OCI-LY7 (cell line): ENCODE data around the gene LPIN1. TPM values are rescaled to one million over a fixed set of nuclear protein-coding genes. Genes with fewer than 3 reads are reported as not detected.

Source experiments
- BruUV-seq: library from RNA; stranded (reverse); fragments of 400-500 nt; replicated peaks from 2 replicates; lab custom pipeline; 2021; lab: Mats Ljungman, UMichigan
- CTCF ChIA-PET: fragments of 300-600 bp; sonication (Branson Sonifier 250); formaldehyde crosslinking; loops from one replicate; lab custom pipeline; 2022; ENCODE audit warnings: antibody characterized with exemption; ENCODE audit not compliant: unreplicated experiment; lab: Charles Lee
- POLR2A ChIA-PET: fragments of 300-600 bp; sonication (Branson Sonifier 250); formaldehyde crosslinking; loops from one replicate; lab custom pipeline; 2022; ENCODE audit warnings: antibody characterized with exemption; lab: Charles Lee
- DNase-seq: peaks from one replicate; pipeline ENCODE4 v3.0.0-alpha.2; 2015; ENCODE audit warnings: low spot score
- H2AFZ ChIP-seq: fragments of 200-600 bp; sonication (generic), shearing (Covaris generic); 2 replicates; pipeline ENCODE4 v1.6.1; 2014; ENCODE audit warnings: mild to moderate bottlenecking, antibody characterized with exemption, low read length, moderate library complexity
- H3K27ac ChIP-seq: fragments of 200-600 bp; sonication (generic); 2 replicates; pipeline ENCODE4 v1.5.1; 2014; ENCODE audit warnings: mixed run types, low read depth, mild to moderate bottlenecking, moderate library complexity, low read length, inconsistent platforms; ENCODE audit not compliant: poor library complexity, severe bottlenecking
- H3K36me3 ChIP-seq: fragments of 200-600 bp; sonication (generic); 2 replicates; pipeline ENCODE4 v1.6.1; 2014; ENCODE audit warnings: mild to moderate bottlenecking, antibody characterized with exemption, low read length, moderate library complexity, mixed read lengths; ENCODE audit not compliant: insufficient read depth
- H3K4me1 ChIP-seq: fragments of 200-600 bp; sonication (generic); 2 replicates; pipeline ENCODE4 v1.5.1; 2014; ENCODE audit warnings: mild to moderate bottlenecking, low read length; ENCODE audit not compliant: insufficient read depth, poor library complexity, severe bottlenecking
- H3K4me2 ChIP-seq: fragments of 200-600 bp; sonication (generic); 2 replicates; pipeline ENCODE4 v1.6.1; 2014; ENCODE audit warnings: mild to moderate bottlenecking, low read length
- H3K4me3 ChIP-seq: fragments of 200-600 bp; sonication (generic); 2 replicates; pipeline ENCODE4 v1.5.1; 2014; ENCODE audit warnings: mild to moderate bottlenecking, low read depth, low read length; ENCODE audit not compliant: poor library complexity, severe bottlenecking
- H3K79me2 ChIP-seq: fragments of 200-600 bp; sonication (generic); 2 replicates; pipeline ENCODE4 v1.6.1; 2016; ENCODE audit warnings: low read depth, mild to moderate bottlenecking, low read length, moderate library complexity, mixed read lengths; ENCODE audit not compliant: insufficient read depth
- H3K9me2 ChIP-seq: fragments of 200-600 bp; sonication (generic); 2 replicates; pipeline ENCODE4 v1.6.1; 2016; ENCODE audit warnings: mild to moderate bottlenecking, low read length, mixed read lengths; ENCODE audit not compliant: insufficient read depth
- H3K9me3 ChIP-seq: fragments of 200-600 bp; sonication (generic); 2 replicates; pipeline ENCODE4 v1.6.1; 2014; ENCODE audit warnings: mild to moderate bottlenecking, mixed run types, low read length, mixed read lengths
- H4K20me1 ChIP-seq: fragments of 200-600 bp; sonication (generic); 2 replicates; pipeline ENCODE4 v1.6.1; 2014; ENCODE audit warnings: mild to moderate bottlenecking, antibody characterized with exemption, low read length, moderate library complexity, mixed read lengths; ENCODE audit not compliant: insufficient read depth
- EZH2phosphoT487 ChIP-seq: fragments of 200-600 bp; sonication (generic); IDR thresholded peaks from 2 replicates; pipeline ENCODE4 v1.6.1; 2018; ENCODE audit warnings: low read depth, borderline replicate concordance, mild to moderate bottlenecking, mixed run types, antibody characterized with exemption, low read length, moderate library complexity, mixed read lengths
- intact Hi-C: fragments of 100-400 bp; cut with micrococcal nuclease; formaldehyde crosslinking; loops from one replicate; pipeline ENCODE4 v1.10.0; 2022; ENCODE audit not compliant: unreplicated experiment
- total RNA-seq, 2 experiments: library from RNA; depleted of rRNA in 1 of 2; stranded (reverse); fragments of >200 nt in 1 of 2; shearing (Covaris generic) in 1 of 2; gene quantifications; 2 replicates each; pipeline ENCODE4 v1.2.3, GENCODE V29; 2014 to 2022
- TF ChIP-seq, protein P1 (sequence below): fragments of 200-600 bp; sonication (generic); conservative IDR thresholded peaks from 2 replicates; pipeline ENCODE4 v1.5.1; 2014; ENCODE audit warnings: mild to moderate bottlenecking, antibody characterized with exemption, low read length, moderate library complexity, mixed read lengths

LPIN1 gene
- total RNA-seq, 2 experiments from 2014 or later, result 56.9 to 70.2 TPM

DNA sequence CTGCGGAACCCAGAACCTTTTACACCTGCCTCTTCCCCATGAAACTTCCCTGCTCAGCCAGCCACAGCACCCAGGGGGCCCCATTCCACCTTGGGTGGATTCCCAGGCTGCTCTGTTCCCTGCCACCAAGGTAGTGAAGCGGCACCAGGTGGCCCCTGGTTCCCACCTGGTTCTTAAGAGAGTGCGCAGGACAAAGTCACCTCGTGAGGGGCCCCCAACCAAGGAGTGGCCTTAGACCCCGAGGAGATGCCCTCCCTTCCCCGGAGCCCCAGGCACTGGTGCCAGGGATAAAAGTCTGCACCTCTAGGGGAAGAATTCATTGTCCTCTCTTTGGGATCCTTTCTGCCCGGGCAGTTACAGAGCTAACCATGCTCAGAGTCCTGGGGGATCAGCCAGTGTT is 3.1 kb upstream of the LPIN1 start:
- Histone ChIP-seq H4K20me1 (peaks cover 10% of the 10 kb centered on the region; the same call in 1 of the 2 replicates), H3K4me3 (peak overlapping the region; percentile 51), H3K79me2 (peaks cover 15% of the 10 kb centered on the region), H3K4me1 (peaks cover 46% of the 10 kb centered on the region), H3K36me3 (no peaks in the 10 kb centered on the region), H3K4me2 (peak overlapping the region; percentile 75), H3K9me3 (no peaks in the 10 kb centered on the region), H2AFZ (peak overlapping the region; percentile 53; the same call in 1 of the 2 replicates), H3K27ac (peak overlapping the region; percentile 31), H3K9me2 (no peaks in the 10 kb centered on the region)
- no peak for TF ChIP-seq EZH2phosphoT487
- TF ChIP-seq, protein P1, sequence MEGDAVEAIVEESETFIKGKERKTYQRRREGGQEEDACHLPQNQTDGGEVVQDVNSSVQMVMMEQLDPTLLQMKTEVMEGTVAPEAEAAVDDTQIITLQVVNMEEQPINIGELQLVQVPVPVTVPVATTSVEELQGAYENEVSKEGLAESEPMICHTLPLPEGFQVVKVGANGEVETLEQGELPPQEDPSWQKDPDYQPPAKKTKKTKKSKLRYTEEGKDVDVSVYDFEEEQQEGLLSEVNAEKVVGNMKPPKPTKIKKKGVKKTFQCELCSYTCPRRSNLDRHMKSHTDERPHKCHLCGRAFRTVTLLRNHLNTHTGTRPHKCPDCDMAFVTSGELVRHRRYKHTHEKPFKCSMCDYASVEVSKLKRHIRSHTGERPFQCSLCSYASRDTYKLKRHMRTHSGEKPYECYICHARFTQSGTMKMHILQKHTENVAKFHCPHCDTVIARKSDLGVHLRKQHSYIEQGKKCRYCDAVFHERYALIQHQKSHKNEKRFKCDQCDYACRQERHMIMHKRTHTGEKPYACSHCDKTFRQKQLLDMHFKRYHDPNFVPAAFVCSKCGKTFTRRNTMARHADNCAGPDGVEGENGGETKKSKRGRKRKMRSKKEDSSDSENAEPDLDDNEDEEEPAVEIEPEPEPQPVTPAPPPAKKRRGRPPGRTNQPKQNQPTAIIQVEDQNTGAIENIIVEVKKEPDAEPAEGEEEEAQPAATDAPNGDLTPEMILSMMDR, result no peak
- BruUV-seq, result no TSS peak
- POLR2A ChIA-PET, result interaction anchor here (0.6 to 1.9 kb wide), 9 partner anchors 9 to 324 kb away, joined by 3 to 29 read pairs (median 4); no protein-coding TSS in a partner anchor
- no peak for DNase-seq
- CTCF ChIA-PET, result interaction anchor here (0.6 to 1.9 kb wide), 4 partner anchors 10 to 80 kb away, joined by 3 to 10 read pairs (median 6); no protein-coding TSS in a partner anchor
- intact Hi-C loops, result no loop called here

DNA sequence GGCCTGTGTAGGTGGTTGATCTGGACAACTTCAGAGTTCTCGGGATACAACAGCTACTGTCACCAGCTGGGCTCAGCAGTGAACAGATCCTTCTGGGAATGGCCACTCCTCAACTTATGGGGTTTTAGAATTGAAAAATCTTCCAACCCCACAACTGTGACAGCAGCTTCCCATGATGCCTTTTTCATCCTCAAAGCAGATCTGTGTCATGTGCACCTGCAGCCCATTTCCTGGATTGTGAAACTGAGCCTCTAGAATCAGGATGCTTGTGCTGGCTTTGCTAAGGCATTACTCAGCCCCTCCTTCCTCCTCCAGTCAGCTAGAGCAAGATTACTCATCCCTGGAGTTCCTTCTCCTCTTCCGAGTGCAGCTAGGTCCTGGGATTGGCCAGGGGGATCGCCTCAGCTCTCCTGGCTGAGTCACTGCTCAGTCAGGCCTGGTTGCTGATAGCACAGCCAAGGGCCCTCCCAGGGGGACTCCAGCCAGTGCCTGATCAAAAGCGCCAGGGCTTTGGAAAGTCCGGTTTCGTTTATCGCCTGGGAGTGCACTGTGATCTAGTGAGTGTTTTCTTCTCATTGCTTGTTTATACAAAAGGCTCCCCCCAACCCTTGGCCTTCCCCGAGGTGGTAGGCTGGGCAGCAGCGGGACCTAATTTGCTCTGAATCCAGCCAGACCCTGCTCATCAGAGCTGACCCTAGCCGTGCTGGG is 2.4 kb upstream of the LPIN1 start:
- Histone ChIP-seq H3K4me1 (peaks cover 52% of the 10 kb centered on the region), H3K4me2 (peak overlapping the region; percentile 75), H4K20me1 (peaks cover 10% of the 10 kb centered on the region; the same call in 1 of the 2 replicates), H3K9me2 (no peaks in the 10 kb centered on the region), H2AFZ (peak overlapping the region; percentile 53), H3K79me2 (peaks cover 22% of the 10 kb centered on the region), H3K27ac (peak overlapping the region; percentile 31), H3K9me3 (no peaks in the 10 kb centered on the region), H3K4me3 (peak overlapping the region; percentile 51), H3K36me3 (no peaks in the 10 kb centered on the region)
- CTCF ChIA-PET, result interaction anchor here (0.6 to 1.9 kb wide), 6 partner anchors 8 to 81 kb away, joined by 3 to 10 read pairs (median 4); no protein-coding TSS in a partner anchor
- DNase-seq, result peak; percentile 81
- BruUV-seq, result no TSS peak
- POLR2A ChIA-PET, result interaction anchor here (0.6 to 1.9 kb wide), 12 partner anchors 10 to 64 kb away, joined by 3 to 29 read pairs (median 3); no protein-coding TSS in a partner anchor
- TF ChIP-seq EZH2phosphoT487, result no peak
- TF ChIP-seq, protein P1, result no peak
- intact Hi-C loops, result loop anchor here (2.0 kb wide), 1 partner anchor 51 kb away; no protein-coding TSS in a partner anchor
